Measurements from ENCODE around the gene INF2.
A peak's percentile ranks its signal among the peaks of the same experiment; 100 is the strongest.
"Not testable (repeated sequence)": the region's sequence is repeated elsewhere in the genome, so short reads cannot be mapped to it uniquely, and the experiment has no call there.

Gene INF2

DNA sequence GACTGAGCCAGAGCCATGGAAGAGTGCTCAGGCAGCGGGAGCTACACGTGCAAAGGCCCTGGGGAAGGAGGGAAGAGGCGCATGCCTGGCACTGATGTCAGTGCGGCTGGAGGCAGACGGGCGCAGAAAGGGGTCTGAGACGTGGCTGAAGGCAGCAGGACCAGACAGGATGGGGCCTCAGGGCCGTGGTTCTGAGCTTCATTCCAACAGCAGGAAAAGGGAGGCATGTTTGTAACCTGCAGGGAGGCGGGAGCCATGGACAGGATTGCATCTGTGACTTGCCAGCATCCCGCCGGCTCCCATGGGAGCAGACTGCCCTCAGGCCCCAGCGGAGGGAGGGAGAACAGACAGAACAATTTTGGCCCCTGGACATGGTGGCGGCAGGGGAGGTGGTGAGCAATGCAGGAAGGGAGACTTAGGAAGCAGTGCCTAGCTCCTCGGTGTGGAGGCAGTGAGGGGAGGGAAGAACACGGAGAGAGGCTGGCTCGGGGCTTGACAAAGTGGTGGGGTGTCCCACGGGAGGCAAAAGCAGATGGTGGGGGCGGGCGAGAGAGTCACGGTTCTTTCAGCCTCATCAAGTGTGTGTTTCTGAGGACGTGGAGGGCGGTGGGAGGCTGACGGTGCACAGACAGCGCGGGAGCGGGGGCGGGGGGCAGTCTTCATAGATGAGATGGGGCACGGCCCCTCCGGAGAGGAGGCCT, 33.3 kb upstream of the INF2 start:
- peak in 1 of 51 donors; percentile 61 for DNase-seq

- DNase-seq: peak in 11 of 51 donors; percentile 18 to 61 (median 35)
Observed at GRCh38 chr14:104657101-104657524, 32.3 kb upstream of the INF2 start.

DNA sequence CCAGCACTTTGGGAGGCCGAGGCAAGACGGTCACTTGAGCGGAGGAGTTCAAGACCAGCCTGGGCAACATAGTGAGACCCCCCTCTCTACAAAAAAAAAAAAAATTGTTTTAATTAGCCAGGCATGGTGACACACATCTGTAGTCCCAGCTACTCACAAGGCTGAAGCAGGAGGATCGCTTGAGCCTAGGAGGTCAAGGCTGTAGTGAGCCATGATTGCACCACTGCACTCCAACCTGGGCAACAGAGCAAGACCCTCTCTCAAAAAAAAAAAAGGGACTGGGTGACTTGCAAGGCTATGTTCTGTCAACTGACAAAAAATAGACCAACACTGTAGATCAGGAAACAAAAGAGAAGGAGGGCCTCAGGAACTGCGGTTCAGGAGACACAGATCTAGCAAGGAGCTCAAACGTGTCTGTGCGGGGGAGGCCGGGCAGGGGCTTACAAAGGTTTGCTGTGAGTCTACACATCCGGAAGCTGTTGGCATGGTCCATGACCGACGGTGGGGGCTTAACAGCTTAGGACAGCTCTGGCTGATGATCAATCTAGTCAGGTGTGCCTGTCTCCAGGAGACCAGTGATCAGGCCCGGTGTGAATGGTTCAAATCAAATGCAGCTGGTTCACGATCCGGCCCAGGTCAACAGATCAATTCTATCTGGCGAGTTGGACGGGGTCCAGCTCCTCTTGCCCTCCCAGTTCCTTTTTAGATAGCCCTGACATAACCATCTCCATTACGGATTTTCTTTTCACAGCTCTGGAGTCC, 31.7 kb upstream of the INF2 start:
- no peak for DNase-seq

DNA sequence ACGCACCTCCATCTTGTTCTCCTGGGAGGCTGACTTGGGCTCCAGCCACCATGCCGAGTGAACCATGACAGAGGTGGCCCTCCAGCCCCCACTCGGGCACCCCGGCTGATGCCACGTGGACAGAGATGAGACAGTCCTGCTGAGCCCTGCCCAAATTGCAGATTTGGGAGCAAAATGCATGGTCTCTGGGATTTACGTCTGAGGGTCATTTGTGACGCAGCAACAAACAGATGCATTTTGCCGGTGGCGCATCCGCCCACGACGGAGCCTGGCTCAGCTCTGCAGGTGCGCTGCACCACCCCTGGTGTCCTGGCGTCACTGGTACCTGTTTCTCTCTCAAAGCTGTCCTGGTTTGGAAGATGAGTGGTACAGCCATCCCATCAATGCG, 31.1 kb upstream of the INF2 start:
- no peak for DNase-seq

DNA sequence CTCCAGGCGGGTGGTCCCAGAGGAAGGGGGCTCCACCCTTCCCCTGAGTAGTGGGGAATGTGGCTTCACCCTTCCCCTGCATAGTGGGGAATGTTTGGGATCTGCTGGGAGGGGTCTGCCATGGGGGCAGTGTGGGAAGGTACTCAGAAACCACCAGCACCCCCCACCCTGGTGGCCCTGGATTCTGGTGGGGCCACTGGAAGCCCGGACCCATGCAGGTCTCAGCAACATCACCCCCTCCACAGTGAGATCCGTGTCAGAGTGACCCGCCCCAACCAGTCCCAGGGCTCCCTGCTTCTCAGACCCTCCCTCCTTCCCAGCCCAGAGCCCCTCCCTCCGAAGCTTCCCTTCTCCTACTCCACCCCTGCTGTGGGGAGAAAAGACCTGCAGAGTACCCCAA, 30.3 kb upstream of the INF2 start:
- DNase-seq: no peak

- DNase-seq: no peak
Observed at GRCh38 chr14:104659764-104660523, 29.5 kb upstream of the INF2 start.

- no peak for DNase-seq
Observed at GRCh38 chr14:104660597-104660996, 28.8 kb upstream of the INF2 start.

- no peak for DNase-seq
Observed at GRCh38 chr14:104661086-104661485, 28.3 kb upstream of the INF2 start.

- DNase-seq: not testable (repeated sequence)
Observed at GRCh38 chr14:104661528-104662157, 27.8 kb upstream of the INF2 start.

DNA sequence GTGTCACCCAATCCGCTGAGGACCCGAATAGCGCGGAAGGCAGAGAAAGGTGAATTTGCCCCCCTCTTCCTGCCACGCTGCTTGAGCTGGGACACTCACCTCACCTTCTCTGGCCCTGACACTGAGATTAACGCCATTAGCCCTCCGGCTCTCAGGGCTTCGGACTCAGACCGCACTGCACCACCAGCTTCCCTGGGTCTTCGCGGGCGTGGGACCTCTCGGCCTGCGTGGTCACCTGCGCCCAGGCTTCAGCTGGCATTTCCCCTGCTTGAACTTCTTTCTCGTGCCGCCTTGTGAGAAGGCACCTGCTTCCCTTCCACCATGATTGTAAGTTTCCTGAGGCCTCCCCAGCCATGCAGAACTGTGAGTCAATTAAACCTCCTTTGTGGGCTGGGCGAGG, 26.9 kb upstream of the INF2 start:
- DNase-seq: not testable (repeated sequence)

DNA sequence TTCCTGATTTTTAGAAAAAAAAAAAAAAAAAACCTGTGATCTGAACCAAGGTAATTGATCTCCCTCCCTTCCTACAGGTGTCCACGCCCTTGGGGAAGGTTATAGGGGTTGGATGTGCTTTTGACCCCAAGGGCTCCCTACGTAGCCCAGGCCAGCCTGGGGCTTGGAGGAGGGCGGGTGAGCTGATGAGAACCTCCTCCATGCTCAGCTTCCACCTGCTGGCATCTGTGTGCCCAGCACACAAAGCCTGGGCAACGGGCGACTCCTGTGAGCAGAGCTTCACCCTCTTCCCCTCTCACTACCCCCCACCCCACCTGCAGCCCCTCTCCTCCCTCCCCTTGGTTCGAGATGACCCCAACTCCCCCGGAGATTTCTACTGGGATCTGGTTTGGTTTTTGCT, 25.3 kb upstream of the INF2 start:
- no peak for DNase-seq

DNA sequence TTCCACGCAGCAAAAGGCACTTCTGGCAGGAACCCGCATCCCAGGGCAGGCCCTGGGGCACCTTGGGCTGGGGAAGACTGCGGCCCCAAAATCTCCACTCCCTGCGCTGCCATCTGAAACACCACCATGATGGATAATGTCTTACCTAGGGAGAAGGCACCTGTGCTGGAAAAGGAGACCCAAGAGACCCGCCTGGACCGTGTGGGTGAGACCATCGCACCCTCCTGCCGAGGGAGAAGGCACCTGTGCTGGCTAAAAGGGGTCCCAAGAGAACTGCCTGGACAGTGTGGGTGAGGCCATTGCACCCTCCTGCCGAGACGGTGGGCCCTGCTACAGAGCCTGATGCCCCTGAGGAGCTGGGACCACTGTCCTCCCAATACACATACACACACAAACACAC, 24.8 kb upstream of the INF2 start:
- DNase-seq: no peak

DNA sequence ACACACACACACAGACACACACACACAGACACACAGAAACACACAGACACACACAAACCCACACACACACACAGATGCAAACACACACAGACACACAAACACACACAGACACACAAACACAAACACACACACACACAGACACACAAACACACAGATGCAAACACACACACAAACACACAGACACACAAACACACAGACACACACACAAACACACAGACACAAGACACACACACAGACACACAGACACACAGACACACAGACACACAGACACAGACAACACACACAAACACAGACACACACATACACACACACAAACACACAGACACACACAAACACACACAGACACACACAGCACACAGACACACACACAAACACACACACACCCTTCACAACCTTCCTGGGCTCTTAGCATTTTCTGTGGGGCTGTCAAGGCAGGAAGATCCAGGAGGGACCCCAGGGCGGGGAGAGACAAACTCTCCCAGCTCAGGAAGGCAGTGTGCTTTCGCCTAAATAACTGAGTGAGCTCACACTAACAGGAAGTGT, 24.2 kb upstream of the INF2 start:
- DNase-seq: no peak

GRCh38 chr14:104665657-104666522, 23.5 kb upstream of the INF2 start:
- peak in 49 of 51 donors; percentile 34 to 95 (median 80) for DNase-seq

GRCh38 chr14:104666523-104666895, 22.9 kb upstream of the INF2 start:
- DNase-seq: not testable (repeated sequence)

DNA sequence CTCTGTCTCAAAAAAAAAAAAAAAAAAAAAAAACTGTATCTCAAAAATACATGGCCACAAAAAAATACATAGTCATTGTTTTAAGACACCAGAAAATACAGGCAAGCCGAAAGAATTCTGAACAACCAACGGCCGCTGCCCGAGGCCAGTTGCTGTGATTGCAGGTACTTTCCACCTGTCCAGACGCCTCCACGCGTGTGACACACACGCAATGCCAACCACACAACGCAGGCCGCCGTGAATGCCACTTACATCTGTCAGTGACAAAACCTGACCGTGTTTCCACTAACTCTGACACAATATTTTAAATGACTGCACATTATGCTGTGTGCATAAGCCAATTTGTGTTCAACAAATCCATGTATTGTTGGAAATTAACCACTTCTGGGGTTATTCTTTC, 22.4 kb upstream of the INF2 start:
- no peak for DNase-seq

GRCh38 chr14:104669697-104670096, 19.7 kb upstream of the INF2 start:
- no peak for DNase-seq

- DNase-seq: not testable (repeated sequence)
Observed at GRCh38 chr14:104671330-104671977, 18.0 kb upstream of the INF2 start.

- DNase-seq: not testable (repeated sequence)
Observed at GRCh38 chr14:104672119-104672518, 17.3 kb upstream of the INF2 start.

DNA sequence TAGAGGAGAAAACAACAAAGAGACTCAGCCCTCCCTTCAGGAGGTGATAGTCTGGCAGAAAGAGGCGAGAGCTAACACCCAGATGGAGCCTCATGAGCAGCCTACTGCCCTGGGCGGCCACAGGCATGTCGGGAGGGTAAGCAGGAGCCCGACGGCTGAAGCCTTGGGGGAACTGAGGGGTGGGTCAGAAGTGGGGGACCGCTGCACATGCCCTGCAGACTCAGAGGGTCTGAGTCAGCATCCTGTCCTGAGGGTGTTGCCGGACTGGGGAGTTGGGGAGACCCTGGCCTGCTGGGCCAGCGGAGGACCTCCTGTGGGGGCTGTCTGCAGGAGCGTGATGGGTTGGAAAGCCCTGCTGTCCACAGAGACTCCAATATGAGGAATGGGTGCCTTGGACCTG, 15.9 kb upstream of the INF2 start:
- DNase-seq: no peak

All from hypothalamus (tissue), 51 donors.